Fibroblast of the aortic adventitia (primary cell): Measurements from ENCODE around the gene ZNF614. TPM values are rescaled to one million over a fixed set of nuclear protein-coding genes. Genes with fewer than 3 reads are reported as not detected.
"Not testable (repeated sequence)": the region's sequence is repeated elsewhere in the genome, so short reads cannot be mapped to it uniquely, and the experiment has no call there.

Experiments used
- DNase-seq: peaks from one replicate; pipeline ENCODE4 v3.0.0-alpha.2; 2010; ENCODE audit warnings: low read depth
- H3K4me3 ChIP-seq: 2 replicates; pipeline ENCODE4 v1.5.1; 2011; ENCODE audit warnings: low read depth, mild to moderate bottlenecking, control low read depth, low read length, moderate library complexity
- total RNA-seq: library from RNA; depleted of rRNA; stranded (reverse); fragments of >200 nt; gene quantifications from 2 replicates; pipeline ENCODE4 v1.2.3, GENCODE V29; 2012; ENCODE audit warnings: low replicate concordance
- TF ChIP-seq, protein P1 (sequence below): IDR thresholded peaks from 2 replicates; pipeline ENCODE4 v1.5.1; 2011; ENCODE audit warnings: mild to moderate bottlenecking, low read length, control low read depth, inconsistent platforms; ENCODE audit not compliant: insufficient read depth

Gene ZNF614
- total RNA-seq, 1 donor, result 9.9 TPM

DNA sequence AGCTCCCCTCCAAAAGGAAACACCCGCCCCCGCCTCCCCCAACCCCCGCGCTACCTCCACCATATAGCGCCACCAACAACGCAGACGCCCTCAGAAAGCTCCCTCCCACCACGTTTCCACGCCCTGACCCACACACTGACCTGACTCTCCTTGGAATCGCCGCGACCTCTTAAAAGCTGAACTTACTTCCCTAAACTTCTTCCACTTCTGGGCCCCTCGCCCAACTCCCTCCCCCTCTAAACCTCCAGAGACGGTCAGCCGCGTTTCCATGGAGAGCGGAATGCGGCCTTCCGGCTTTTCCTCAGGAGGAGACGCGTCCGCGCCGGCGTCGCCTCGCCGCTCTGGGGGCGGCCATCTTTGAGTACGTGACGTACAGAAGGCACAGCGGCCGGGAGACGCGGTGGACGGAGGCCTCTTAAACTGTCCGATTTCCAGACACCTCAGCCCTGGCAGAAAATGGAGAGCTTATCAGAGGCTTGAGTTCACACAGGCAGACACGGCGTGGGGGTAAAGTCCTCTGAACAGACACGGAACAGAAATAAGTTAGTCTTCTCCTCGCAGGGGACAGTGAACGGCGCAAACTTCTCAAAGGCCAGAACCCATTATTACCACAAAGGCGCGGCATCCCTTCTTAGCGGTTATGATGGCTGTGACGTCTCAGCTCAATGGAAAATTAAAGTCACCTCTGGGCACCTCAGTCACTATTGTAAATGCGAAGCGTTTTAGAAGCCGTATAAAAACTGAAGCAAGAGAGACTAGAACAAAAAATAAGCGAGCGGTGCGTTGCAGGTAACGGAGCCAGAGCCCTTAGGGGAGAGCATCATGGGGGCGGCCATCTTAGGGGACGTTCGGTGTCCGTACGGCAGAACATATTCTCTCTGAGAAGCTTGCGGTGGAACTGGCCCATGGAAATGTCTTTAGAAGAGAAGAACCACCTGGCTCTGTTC lies 20.6 kb upstream of the ZNF614 start, which contains the start of gene ZNF432:
TSS of gene ZNF432 (minus strand) at position 284 of the 947 bp plus-strand sequence. CDS start 1,970 bp downstream, outside the sequence.
- peak; percentile 93 for DNase-seq
- H3K4me3 ChIP-seq, result peak within 1 kb of the TSS; percentile 85
- TF ChIP-seq, protein P1, sequence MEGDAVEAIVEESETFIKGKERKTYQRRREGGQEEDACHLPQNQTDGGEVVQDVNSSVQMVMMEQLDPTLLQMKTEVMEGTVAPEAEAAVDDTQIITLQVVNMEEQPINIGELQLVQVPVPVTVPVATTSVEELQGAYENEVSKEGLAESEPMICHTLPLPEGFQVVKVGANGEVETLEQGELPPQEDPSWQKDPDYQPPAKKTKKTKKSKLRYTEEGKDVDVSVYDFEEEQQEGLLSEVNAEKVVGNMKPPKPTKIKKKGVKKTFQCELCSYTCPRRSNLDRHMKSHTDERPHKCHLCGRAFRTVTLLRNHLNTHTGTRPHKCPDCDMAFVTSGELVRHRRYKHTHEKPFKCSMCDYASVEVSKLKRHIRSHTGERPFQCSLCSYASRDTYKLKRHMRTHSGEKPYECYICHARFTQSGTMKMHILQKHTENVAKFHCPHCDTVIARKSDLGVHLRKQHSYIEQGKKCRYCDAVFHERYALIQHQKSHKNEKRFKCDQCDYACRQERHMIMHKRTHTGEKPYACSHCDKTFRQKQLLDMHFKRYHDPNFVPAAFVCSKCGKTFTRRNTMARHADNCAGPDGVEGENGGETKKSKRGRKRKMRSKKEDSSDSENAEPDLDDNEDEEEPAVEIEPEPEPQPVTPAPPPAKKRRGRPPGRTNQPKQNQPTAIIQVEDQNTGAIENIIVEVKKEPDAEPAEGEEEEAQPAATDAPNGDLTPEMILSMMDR, result no peak

DNA sequence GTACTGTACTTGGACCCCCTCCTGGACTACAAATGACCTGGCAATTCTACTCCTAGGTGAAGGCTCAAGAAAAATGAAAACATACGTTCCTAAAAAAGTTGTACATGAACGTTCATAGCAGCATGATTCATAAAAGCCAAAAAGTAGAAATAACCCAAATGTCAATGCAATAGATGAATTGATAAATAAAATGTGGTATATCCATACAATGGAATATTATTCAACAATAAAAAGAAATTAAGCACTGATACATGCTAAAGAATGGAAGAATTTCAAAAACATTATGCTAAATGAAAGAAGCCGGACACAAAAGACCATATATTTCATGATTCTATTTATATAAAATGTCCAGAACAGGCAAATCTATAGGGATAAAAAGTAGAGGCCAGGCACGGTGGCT lies 11.0 kb upstream of the ZNF614 start:
- TF ChIP-seq, protein P1, result no peak
- DNase-seq, result no peak

GRCh38 chr19:52034051-52034728 lies 6.0 kb upstream of the ZNF614 start:
- no peak for DNase-seq
- no peak overlapping the region for H3K4me3 ChIP-seq
- TF ChIP-seq, protein P1, result no peak

More for the DNA sequence above, 11.0 kb upstream of the ZNF614 start:
- H3K4me3 ChIP-seq, result no peak overlapping the region

- no peak for DNase-seq
- H3K4me3 ChIP-seq, result peak overlapping the region; percentile 94
- TF ChIP-seq, protein P1, result no peak
Measured at GRCh38 chr19:52028780-52029123, 573 bp upstream of the ZNF614 start.

- DNase-seq, H3K4me3 ChIP-seq: not testable (repeated sequence)
Measured at GRCh38 chr19:52026255-52026990, 1.8 kb downstream of the ZNF614 start.

- H3K4me3 ChIP-seq, DNase-seq: not testable (repeated sequence)
Measured at GRCh38 chr19:52024478-52024877, 3.7 kb downstream of the ZNF614 start.

DNA sequence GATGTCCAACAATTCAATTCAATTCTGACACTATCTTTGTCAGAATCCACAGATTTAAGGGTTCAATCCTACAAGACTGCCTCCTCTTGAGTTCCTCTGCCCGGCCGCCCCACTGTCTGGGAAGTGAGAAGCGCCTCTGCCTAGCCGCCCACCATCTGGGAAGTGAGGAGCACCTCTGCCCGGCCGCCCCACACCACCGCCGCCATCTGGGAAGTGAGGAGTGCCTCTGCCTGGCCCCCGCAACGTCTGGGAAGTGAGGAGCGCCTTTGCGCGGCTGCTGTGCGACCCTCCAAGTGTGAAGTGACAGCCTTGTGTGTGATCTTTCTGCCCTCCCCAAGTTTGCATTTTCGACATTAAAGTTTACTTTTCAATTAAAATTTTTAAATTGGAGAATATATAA lies 6.0 kb downstream of the ZNF614 start:
- no peak for DNase-seq
- H3K4me3 ChIP-seq, result no peak overlapping the region
- TF ChIP-seq, protein P1, result no peak
